ENCODE data around the gene USPL1. TPM values are rescaled to one million over a fixed set of nuclear protein-coding genes. Genes with fewer than 3 reads are reported as not detected.

Gene USPL1
- total and polyA plus RNA-seq, 11 donors, result 4.5 to 14.3 (median 10.1) TPM

DNA sequence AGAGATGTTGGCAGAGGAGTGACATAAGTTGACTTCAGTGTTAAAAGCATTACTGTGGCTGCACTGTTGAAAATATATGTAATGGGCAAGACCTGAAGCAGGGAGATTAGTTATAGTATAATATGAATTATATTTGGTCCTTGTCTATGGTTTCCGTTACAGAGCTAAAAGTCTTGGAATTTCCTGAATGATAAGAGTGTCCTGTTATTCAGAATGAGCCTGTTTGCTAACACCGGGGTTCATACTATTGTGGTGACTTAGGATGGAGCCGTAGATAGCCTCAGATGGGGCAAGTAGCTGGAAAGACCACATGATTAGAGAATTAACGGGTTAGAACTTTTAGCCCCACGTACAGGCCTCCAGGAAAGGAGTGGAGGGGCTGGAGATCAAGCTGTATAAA lies 5.7 kb downstream of the USPL1 start:
- 49 to 63% (median 54%) methylated on average over 5 of the region's 5 CpGs for WGBS, 4 donors
- H3K36me3 ChIP-seq, result peaks cover 0 to 71% (median 49%) of the 10 kb centered on the region in 9 donors
- DNase-seq, result no peak

DNA sequence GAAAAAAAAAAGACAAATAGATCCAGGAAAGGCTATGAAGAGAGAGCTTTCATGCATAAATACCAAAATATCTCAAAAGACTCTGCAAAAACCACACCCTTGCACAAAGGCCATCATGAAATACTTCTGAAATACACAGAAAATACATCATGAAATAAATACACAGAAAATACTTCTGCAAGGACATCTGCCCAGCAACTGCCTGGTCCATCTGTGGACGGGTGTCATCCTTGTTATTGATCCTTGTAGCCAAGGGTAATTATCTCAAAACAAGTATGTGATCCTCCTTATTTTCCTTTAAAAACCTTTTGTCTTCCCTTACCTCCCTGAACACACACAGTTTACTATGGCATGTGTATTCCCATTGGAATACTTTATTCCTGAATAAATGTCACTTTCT lies 6.9 kb downstream of the USPL1 start:
- ATAC-seq, result no peak
- H3K4me1 ChIP-seq, result peaks cover 0 to 53% (median 17%) of the 10 kb centered on the region in 12 donors
- DNase-seq, result no peak
- no peak overlapping the region for H3K4me3 ChIP-seq
- WGBS, 4 donors, result 76 to 92% (median 88%) methylated on average over 1 of the region's 1 CpG
- no peak for TF ChIP-seq POLR2A (IDR thresholded peaks at IDR 0.05)
- no peaks in the 10 kb centered on the region for H3K9me3 ChIP-seq
- intact Hi-C loops (cut with DNase I), result loop anchor here in 2 of 10 donors (5.0 to 10.0 kb wide), 3 partner anchors 60 to 243 kb away; partner anchors contain the start of gene HMGB1 (in 1 of the 2)
- peaks cover 0 to 84% (median 57%) of the 10 kb centered on the region in 9 donors for H3K36me3 ChIP-seq
- no peaks in the 10 kb centered on the region for H3K27me3 ChIP-seq
- H3K27ac ChIP-seq, result no peak overlapping the region

More for the DNA sequence above, 5.7 kb downstream of the USPL1 start:
- Histone ChIP-seq H3K4me3 (no peak overlapping the region), H3K27ac (peak overlapping the region in 1 of 12 donors; percentile 2), H3K9me3 (no peaks in the 10 kb centered on the region), H3K4me1 (peaks cover 0 to 58% (median 23%) of the 10 kb centered on the region in 12 donors), H3K27me3 (no peaks in the 10 kb centered on the region)
- TF ChIP-seq, protein P1, sequence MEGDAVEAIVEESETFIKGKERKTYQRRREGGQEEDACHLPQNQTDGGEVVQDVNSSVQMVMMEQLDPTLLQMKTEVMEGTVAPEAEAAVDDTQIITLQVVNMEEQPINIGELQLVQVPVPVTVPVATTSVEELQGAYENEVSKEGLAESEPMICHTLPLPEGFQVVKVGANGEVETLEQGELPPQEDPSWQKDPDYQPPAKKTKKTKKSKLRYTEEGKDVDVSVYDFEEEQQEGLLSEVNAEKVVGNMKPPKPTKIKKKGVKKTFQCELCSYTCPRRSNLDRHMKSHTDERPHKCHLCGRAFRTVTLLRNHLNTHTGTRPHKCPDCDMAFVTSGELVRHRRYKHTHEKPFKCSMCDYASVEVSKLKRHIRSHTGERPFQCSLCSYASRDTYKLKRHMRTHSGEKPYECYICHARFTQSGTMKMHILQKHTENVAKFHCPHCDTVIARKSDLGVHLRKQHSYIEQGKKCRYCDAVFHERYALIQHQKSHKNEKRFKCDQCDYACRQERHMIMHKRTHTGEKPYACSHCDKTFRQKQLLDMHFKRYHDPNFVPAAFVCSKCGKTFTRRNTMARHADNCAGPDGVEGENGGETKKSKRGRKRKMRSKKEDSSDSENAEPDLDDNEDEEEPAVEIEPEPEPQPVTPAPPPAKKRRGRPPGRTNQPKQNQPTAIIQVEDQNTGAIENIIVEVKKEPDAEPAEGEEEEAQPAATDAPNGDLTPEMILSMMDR (IDR thresholded peaks at IDR 0.05), result no peak
- TF ChIP-seq POLR2A (IDR thresholded peaks at IDR 0.05), result no peak
- no peak for ATAC-seq
- intact Hi-C loops (cut with DNase I), result loop anchor here in 2 of 10 donors (5.0 to 10.0 kb wide), 3 partner anchors 61 to 244 kb away; partner anchors contain the start of gene HMGB1 (in 1 of the 2)

DNA sequence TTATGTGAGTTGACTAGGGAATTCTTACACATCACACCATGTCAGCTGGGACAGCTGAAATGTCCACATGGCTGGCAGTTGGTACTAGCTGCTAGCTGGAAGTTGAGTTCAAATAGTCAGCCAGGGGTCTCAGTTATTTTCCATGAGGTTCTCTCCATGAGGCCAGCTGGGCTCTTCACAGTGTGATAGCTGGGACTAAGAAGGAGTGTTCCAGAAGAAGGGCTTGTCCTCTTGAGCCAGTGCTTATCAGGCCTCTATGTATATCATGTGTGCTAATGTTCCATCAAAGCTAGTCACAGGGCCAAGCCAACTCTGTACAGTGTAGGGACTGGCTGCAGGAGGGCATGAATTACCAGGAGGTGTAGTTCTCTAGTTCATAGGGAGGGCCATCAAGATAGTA lies 11.8 kb downstream of the USPL1 start:
- peaks cover 0 to 27% (median 3%) of the 10 kb centered on the region in 12 donors for H3K4me1 ChIP-seq
- no peaks in the 10 kb centered on the region for H3K27me3 ChIP-seq
- TF ChIP-seq POLR2A (IDR thresholded peaks at IDR 0.05), result no peak
- TF ChIP-seq, protein P1 (IDR thresholded peaks at IDR 0.05), result no peak
- H3K4me3 ChIP-seq, result no peak overlapping the region
- ATAC-seq (peak; percentile 86 to 95 (median 93)), DNase-seq (no peak)
- peak overlapping the region in 3 of 12 donors; percentile 4 to 58 (median 25) for H3K27ac ChIP-seq
- intact Hi-C loops (cut with DNase I), result loop anchor here in 1 of 10 donors (10.0 kb wide), 1 partner anchor 55 kb away; no protein-coding TSS in a partner anchor
- peaks cover 0 to 2% (median 0%) of the 10 kb centered on the region in 12 donors for H3K9me3 ChIP-seq
- peaks cover 0 to 97% (median 71%) of the 10 kb centered on the region in 9 donors for H3K36me3 ChIP-seq

DNA sequence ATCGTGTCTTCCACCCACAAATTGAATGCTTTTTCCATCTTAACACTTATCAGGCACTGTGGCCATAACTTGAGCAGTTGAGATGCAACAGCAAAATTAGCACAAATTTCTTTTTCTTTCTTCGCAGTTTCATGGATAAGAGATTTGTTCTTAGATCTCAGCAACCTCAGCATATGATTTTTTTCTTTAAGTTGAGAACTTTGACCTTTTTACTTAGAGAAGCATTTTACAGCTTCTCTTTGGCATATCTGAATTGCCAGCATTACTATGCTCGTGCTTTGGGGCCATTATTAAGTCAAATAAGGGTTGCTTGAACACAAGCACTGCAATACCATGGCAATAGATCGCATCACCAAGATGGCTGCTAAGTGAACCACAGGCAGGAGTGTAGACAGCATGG lies 16.1 kb downstream of the USPL1 start:
- Histone ChIP-seq H3K4me3 (no peak overlapping the region), H3K36me3 (peaks cover 0 to 90% (median 49%) of the 10 kb centered on the region in 9 donors), H3K4me1 (peaks cover 0 to 27% (median 12%) of the 10 kb centered on the region in 12 donors), H3K27ac (no peak overlapping the region), H3K9me3 (peaks cover 0 to 4% (median 0%) of the 10 kb centered on the region in 12 donors), H3K27me3 (no peaks in the 10 kb centered on the region)
- DNase-seq (no peak), ATAC-seq (no peak)
- 94 to 99% (median 96%) methylated on average over 4 of the region's 4 CpGs for WGBS, 4 donors
- TF ChIP-seq POLR2A (IDR thresholded peaks at IDR 0.05), result no peak
- TF ChIP-seq, protein P1 (IDR thresholded peaks at IDR 0.05), result no peak
- intact Hi-C loops (cut with DNase I), result no loop called here
